GM21786 (cell line): ENCODE data around the gene ATP5PB.

Experiments used
- ATAC-seq: cut with Tn5 transposase; IDR thresholded peaks from one replicate; pipeline ENCODE4 v1.9.1; 2021; ENCODE audit not compliant: unreplicated experiment

ATP5PB gene

GRCh38 chr1:111446967-111447892 is 2.0 kb upstream of the ATP5PB start:
- no peak for ATAC-seq

DNA sequence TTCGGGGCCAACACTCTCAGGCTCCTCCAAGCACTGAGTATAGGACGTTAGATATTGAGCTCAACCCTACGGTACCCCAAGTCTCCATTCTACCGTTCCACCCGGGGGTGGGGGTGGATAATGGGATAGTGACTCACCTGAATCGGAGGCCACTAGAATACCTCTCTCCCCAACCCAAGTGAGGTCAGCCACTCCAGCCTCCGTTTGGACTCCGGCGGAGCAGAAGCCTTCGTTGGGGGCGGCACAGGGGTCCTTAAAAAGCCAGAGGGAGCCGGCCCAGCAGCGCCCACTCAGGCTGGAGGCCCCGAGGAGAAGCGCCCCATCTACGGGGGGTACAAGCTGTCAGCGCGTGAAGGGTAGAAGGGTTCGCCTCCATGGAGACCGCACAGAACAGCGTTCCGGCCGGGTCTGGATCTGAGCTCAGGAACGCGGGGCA is 764 bp upstream of the ATP5PB start:
- no peak for ATAC-seq

GRCh38 chr1:111449703-111450017 is 396 bp downstream of the ATP5PB start:
- no peak for ATAC-seq

- no peak for ATAC-seq
Measured at GRCh38 chr1:111450185-111450584, 921 bp downstream of the ATP5PB start.

DNA sequence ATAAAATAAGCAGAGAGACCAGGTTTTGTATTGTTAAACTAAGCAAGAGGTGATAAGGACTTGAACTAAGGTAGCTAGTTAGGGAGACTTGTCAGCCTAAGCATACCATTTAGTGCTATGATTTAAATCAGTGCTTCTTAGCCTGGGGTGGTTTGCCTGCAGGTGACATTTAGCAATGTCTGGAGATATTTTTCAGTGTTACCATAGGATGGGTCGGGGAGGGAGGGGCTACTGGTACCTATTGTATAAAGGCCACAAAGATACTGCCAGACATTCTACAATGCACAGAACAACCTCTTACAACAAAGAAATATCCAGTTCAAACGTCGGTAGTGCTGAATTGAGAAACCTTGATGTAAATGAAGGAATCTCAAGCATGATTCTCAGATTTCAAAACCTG is 3.3 kb downstream of the ATP5PB start:
- no peak for ATAC-seq

DNA sequence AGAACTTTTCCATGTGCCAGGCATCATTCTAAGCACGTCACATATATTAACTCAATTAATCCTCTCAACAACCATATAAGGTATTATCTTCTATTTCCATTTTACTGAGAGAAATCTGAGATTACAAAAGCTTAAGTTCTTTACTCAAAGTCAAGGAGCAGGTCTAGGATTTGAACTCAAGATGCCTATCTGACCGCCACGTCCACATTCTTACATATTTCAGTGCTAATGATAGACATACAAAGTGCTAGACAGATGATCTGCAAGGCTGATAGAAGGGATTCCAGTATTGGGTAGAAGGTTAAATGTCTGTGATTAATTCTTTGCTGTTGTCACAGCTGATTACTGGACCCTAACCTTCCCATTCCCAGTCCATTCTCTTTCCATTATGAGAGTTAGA is 4.4 kb downstream of the ATP5PB start:
- no peak for ATAC-seq

DNA sequence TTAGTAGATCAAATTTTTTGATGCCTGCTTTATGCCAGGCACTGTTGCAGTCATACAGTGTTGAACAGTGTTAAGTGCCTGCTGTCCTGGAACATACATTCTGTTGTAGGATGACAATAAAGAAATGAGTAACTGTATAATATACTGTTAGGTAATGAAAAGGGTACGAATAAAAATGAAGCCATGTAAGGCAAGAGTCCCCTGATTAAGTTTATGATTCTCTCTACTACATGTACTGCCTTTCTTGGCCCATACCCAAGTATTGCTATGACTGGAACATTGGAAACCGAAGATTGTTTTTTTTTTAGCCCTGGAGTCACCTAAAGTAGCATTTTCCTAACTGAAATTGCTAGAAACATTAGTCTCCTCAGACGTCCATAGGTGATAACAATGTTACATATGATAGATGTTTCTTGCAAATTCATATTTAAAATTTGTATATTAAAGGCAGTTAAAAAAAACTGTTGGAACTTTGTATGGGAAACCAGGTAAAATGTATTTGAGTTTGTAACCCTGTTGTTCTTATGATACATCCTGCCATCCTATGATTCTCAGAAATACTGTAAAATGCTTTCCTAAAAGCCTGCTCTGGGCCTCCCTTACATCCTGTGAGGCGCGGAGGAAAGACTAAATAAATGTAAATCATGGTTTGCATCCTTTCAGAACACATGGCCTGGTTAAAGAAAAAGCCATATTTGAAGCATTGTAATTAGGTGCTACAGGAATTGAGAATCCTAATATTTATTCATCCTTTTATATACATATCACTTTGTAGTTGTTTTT is 5.8 kb downstream of the ATP5PB start:
- ATAC-seq, result peak; percentile 71

DNA sequence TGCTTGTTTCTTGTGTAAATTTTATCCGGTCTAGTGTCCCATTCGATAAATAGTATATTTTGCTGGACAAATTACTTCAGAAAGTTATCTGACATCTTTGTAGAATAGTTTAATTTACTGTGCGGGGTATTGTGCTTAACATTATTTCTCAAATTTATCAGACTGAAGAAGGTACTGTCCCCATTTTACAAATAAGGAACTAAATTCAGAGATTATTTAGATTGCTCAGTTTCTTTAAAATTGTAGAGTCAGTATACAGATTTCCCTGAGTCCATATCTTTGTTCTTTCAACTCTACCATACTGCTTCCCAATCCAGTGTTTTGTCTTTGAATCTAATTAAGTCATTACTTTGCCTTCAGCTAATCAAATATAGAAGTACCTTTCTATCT is 6.4 kb downstream of the ATP5PB start:
- ATAC-seq, result no peak

GRCh38 chr1:111461765-111462164 is 12.5 kb downstream of the ATP5PB start:
- ATAC-seq, result no peak

GRCh38 chr1:111462370-111463028 is 13.2 kb downstream of the ATP5PB start:
- no peak for ATAC-seq

DNA sequence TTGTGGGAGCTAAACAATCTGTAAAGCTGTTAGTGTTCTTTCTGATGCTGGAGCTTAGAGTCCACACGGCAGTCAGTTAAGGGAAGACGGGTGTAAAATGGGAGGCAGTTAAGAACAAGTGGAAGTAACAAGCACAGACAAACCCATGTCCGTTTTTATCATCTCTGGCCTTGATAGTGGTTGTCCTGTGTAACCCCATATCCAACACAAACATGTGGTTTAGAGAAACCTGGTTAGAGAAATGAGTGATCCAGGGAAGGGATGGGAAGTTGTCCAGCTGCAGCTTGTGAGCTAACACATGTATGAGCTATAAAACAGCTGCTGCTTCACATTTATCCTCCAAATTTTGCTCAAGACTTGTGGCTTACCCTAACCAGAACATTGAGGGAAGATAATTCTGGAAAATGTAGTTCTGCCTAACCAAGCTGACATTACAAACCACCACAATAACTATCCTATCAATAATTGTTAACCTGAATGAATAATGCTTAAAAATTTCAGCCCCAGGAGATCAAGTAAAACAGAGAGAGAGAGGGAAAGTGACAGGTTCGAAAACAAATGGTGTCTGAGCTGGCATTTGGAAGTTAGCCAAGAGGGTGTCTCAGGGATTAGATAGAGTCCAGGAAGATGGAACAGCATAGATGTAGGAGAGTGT is 13.9 kb downstream of the ATP5PB start:
- ATAC-seq, result no peak

- ATAC-seq, result no peak
Measured at GRCh38 chr1:111465754-111466153, 16.5 kb downstream of the ATP5PB start.

- ATAC-seq, result no peak
Measured at GRCh38 chr1:111466480-111466879, 17.2 kb downstream of the ATP5PB start.

GRCh38 chr1:111467865-111468716 is 18.8 kb downstream of the ATP5PB start:
- ATAC-seq, result no peak

- no peak for ATAC-seq
Measured at GRCh38 chr1:111468717-111469100, 19.4 kb downstream of the ATP5PB start.

DNA sequence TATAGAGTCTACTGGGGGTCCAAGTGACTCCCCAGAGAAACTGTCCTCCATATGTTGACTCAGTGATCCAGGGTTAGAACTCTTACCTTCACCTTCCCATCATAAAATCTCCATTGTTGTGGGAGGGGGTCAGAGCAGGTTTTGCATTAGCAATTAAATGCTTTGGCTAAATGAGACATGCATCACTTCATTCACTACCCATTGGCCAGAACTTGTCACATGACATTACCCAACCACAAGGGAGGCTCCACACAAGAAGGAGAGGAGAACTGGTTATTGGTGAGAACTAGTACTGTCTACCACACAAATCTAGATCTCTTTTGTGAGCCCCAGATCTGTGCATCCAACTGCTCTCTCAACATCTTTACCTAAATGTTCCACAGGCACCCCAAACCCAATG is 20.3 kb downstream of the ATP5PB start:
- ATAC-seq, result no peak

- no peak for ATAC-seq
Measured at GRCh38 chr1:111470596-111470995, 21.3 kb downstream of the ATP5PB start.

GRCh38 chr1:111471012-111471411 is 21.7 kb downstream of the ATP5PB start:
- ATAC-seq, result no peak

DNA sequence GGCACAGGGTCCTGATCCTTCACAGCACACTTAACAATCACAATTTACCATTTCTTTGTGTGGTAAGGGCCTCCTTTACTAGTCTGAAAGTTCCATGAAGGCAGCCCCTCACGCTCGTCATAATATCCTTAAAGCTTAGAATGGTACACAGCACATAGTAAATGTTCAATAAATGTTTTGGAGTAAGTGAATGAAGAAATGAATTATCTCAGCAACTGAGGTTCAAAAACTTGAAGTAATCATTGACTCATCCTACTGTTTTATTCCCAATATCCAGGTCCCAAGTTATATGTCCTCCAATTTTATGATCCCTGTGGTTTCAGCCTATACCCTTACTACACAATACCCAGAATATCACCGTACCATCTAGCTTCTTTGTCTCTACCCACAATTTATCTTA is 22.3 kb downstream of the ATP5PB start:
- no peak for ATAC-seq

DNA sequence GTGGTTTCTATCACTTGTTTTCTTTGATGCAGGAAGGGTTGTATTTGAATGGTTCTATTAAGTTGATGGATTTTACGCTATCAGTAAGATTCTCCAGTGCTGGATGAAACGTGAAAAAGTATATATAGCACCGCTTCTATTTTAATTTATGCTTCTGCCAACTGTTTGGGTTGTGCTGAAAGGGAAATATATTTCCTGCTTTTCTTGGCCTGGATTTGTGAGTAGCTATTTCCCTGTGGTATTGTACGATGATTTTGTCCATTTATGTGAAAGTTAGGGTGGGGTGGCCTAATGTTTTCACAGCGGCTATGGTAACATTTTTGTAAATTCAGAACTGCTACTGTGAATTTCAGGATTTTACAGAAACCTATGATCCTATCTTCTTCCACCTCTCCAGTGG is 24.8 kb downstream of the ATP5PB start:
- no peak for ATAC-seq
